GM19193 (cell line): ENCODE data around the gene F12.
A peak's percentile ranks its signal among the peaks of the same experiment; 100 is the strongest.

Experiments
- POLR2A ChIP-seq: IDR thresholded peaks from 4 replicates; pipeline ENCODE4 v1.6.1; 2011; ENCODE audit not compliant: insufficient read depth, insufficient read length; ENCODE audit errors: extremely low read depth

The F12 gene

GRCh38 chr5:177367981-177368868 lies 41.1 kb downstream of the F12 start:
- no peak for TF ChIP-seq POLR2A

- TF ChIP-seq POLR2A, result no peak
Observed at GRCh38 chr5:177367323-177367848, 42.0 kb downstream of the F12 start.

GRCh38 chr5:177366528-177367322 lies 42.6 kb downstream of the F12 start:
- no peak for TF ChIP-seq POLR2A

- TF ChIP-seq POLR2A, result no peak
Observed at GRCh38 chr5:177365845-177366527, 43.4 kb downstream of the F12 start.

GRCh38 chr5:177364159-177364962 lies 45.0 kb downstream of the F12 start:
- TF ChIP-seq POLR2A, result peak; percentile 11

- no peak for TF ChIP-seq POLR2A
Observed at GRCh38 chr5:177363565-177363964, 45.8 kb downstream of the F12 start.

- peak; percentile 15 for TF ChIP-seq POLR2A
Observed at GRCh38 chr5:177362610-177363507, 46.5 kb downstream of the F12 start.

- no peak for TF ChIP-seq POLR2A
Observed at GRCh38 chr5:177362292-177362609, 47.1 kb downstream of the F12 start.

GRCh38 chr5:177361418-177362291 lies 47.7 kb downstream of the F12 start:
- no peak for TF ChIP-seq POLR2A

- no peak for TF ChIP-seq POLR2A
Observed at GRCh38 chr5:177359860-177360259, 49.5 kb downstream of the F12 start.

GRCh38 chr5:177359451-177359851 lies 49.9 kb downstream of the F12 start:
- no peak for TF ChIP-seq POLR2A

GRCh38 chr5:177358370-177358819 lies 51.0 kb downstream of the F12 start:
- TF ChIP-seq POLR2A, result no peak
